Mesodermal cell (in vitro differentiated cells): ENCODE measurements around the gene CERS4.
"Not testable (repeated sequence)": the region's sequence is repeated elsewhere in the genome, so short reads cannot be mapped to it uniquely, and the experiment has no call there.

ENCODE experiments used
- H3K27ac ChIP-seq: 2 replicates; pipeline ENCODE4 v1.7.0; 2013; ENCODE audit warnings: mild to moderate bottlenecking, low read depth, low read length, moderate library complexity; ENCODE audit not compliant: severe bottlenecking
- H3K36me3 ChIP-seq: 2 replicates; pipeline ENCODE4 v1.7.1; 2013; ENCODE audit warnings: mild to moderate bottlenecking, low read length, moderate library complexity; ENCODE audit not compliant: control insufficient read depth, insufficient read depth
- H3K4me1 ChIP-seq: one replicate; pipeline ENCODE4 v1.7.1; 2013; ENCODE audit warnings: mild to moderate bottlenecking, low read length; ENCODE audit not compliant: insufficient read depth, control insufficient read depth, poor library complexity, severe bottlenecking
- H3K4me3 ChIP-seq: 2 replicates; pipeline ENCODE4 v1.7.0; 2013; ENCODE audit warnings: low read length, control low read depth, mild to moderate bottlenecking; ENCODE audit not compliant: insufficient read depth, poor library complexity, severe bottlenecking; ENCODE audit errors: extremely low read depth
- H3K9me3 ChIP-seq: 2 replicates; pipeline ENCODE4 v1.7.1; 2013; ENCODE audit warnings: mild to moderate bottlenecking, low read length, moderate library complexity; ENCODE audit not compliant: control insufficient read depth
- WGBS, 2 experiments: methylation state at CpG; one replicate each; pipeline ENCODE4 v1.1.5; 2013; ENCODE audit warnings: missing lambda C conversion rate in 2 of 2; ENCODE audit not compliant: insufficient coverage in 2 of 2; 5-methylcytosine and 5-hydroxymethylcytosine counted together

CERS4 gene

DNA sequence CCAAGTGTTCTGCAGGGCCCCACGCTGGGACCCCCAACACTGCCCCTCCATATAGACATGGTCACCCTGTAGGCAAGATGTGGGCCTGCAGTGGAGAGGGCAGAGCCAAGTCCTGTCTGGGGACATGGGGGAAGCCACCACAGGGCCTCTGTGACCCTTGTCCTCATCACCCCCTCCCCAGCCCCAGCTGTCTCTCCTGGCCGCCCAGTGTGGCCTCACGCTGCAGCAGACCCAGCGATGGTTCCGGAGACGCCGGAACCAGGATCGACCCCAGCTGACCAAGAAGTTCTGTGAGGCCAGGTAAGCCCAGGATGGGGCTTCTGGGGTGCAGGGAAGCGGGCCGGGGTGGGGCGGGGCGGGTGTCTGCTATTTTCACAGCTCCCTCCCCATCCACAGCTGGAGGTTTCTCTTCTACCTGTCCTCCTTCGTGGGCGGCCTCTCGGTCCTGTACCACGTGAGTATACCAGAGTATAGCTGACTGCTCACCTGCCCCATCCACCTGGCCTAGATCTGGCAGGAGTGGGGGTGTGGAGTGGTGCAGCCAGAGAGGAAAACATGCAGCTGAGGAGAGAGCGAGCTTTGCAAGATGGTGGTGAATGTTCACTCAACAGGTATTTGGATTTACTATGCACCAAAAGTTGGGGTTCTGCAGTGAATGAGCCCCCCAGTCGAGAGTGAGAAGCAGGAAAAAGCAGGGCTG is 46.4 kb downstream of the CERS4 start:
- H3K36me3 ChIP-seq = peaks cover 18% of the 10 kb centered on the region
- no peak overlapping the region for H3K4me3 ChIP-seq
- H3K9me3 ChIP-seq = no peaks in the 10 kb centered on the region
- H3K4me1 ChIP-seq = no peaks in the 10 kb centered on the region
- no peak overlapping the region for H3K27ac ChIP-seq
- WGBS, 2 experiments = 93 to 94% methylated on average over 4 to 9 of the region's 18 CpGs

DNA sequence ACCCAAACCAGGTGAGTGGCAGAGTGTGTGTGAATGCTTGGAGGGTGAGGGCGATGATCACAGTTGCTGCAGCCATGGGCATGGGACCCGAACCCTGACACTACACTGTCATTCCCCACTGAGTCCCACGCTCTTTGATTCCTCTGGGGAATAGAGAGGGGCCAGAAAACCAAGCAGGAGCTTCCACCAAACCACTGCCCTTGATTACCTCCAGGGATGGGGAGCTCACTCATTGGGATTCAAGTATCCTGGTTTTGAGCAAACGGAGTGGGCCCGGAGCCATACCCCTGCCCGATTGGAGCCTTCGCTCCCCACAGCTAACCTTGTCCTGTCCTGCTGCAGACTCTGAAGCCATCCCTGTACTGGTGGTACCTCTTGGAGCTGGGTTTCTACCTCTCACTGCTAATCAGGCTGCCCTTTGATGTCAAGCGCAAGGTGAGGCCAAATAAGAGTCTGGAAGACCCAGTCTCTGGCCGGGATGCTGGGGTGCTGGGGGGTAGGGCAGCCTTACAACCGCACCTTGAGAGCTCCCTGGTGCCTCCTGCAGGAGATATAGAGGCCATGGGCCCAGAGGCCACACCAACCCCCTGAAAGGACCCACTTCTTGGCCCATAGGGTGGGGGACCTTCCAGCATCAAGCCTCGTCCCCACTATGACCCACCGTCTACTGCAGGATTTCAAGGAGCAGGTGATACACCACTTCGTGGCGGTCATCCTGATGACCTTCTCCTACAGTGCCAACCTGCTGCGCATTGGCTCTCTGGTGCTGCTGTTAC is 47.3 kb downstream of the CERS4 start:
- no peak overlapping the region for H3K27ac ChIP-seq
- no peaks in the 10 kb centered on the region for H3K9me3 ChIP-seq
- WGBS, 2 experiments = 94 to 95% methylated on average over 12 to 15 of the region's 15 CpGs
- no peak overlapping the region for H3K4me3 ChIP-seq
- H3K36me3 ChIP-seq = peaks cover 18% of the 10 kb centered on the region
- H3K4me1 ChIP-seq = no peaks in the 10 kb centered on the region

DNA sequence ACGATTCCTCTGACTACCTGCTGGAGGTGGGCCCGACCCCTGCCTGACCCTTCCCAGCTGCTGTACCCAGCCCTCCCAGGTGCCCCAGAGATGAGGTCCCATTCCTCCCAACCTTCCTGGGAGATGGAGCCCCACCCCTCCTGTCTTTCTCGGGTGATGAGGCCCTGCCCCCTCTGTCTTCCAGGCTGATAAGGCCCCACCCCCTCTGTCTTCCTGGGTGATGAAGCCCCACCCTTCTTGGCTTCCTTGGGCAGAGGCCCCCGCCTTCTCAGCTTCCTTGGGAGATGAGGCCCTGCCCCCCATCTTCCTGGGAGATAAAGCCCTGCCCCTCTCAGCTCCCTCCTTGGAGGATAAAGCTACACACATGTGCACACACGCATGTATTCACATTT is 47.9 kb downstream of the CERS4 start:
- H3K4me3 ChIP-seq = no peak overlapping the region
- H3K27ac ChIP-seq = no peak overlapping the region
- 74 to 78% methylated on average over 4 to 5 of the region's 5 CpGs for WGBS, 2 experiments
- no peaks in the 10 kb centered on the region for H3K9me3 ChIP-seq
- no peaks in the 10 kb centered on the region for H3K4me1 ChIP-seq
- peaks cover 20% of the 10 kb centered on the region for H3K36me3 ChIP-seq

DNA sequence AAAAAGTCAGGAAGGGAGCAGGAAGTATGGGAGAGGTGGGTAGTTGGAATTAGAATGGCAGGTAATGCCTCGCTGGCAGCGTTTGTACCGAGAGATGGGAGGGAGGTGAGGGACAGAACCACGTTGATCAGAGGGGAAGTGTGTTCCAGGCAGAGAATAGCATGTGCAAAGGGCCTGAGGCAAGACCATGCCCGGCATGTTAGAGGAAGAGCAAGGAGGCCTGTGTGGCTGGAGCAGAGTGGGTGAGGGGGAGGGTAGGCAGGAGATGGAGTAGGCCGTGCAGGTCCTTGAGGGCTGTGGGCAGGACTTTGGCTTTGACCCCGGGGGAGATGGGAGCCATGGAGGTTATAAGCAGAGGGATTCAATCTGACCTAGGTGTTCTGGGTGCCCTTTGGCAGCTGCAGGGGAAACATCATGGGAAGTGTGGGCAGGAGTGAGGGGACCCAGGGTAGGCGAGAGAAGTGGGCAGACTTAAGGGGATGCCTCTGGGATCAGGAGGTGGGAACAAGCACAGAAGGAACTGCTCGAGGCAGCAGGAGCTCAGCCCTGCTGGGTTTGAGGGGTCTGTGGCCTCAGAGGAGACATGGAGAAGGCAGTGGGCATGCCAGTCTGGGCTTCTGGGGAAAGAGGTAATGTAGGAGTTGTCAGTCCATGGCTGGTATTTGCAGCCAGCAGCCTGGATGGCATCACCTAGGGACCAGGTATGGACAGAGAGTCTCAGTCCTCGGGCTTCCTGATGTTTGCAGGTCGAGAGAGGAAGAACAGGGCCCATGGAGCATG is 50.2 kb downstream of the CERS4 start:
- 90 to 95% methylated on average over 10 to 11 of the region's 11 CpGs for WGBS, 2 experiments
- H3K36me3 ChIP-seq = peaks cover 25% of the 10 kb centered on the region
- H3K4me1 ChIP-seq = no peaks in the 10 kb centered on the region
- no peak overlapping the region for H3K27ac ChIP-seq
- no peak overlapping the region for H3K4me3 ChIP-seq
- no peaks in the 10 kb centered on the region for H3K9me3 ChIP-seq

DNA sequence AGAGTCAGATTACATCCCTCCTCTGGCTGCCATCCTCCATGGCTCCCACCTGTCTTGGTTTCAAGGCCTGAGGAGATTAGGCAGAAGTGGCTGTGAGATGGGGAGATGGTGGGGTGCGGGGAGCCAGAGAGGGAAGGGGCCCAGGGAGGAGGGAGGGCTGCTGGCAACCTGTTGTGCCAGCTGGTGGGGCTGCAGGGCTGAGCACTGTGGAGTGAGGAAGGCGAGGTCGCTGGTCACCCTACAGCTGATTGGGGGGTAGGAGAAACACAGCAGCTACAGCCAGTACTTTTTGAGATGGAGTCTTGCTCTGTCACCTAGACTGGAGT is 50.7 kb downstream of the CERS4 start:
- 94 to 100% methylated on average over 3 of the region's 3 CpGs for WGBS, 2 experiments
- no peak overlapping the region for H3K27ac ChIP-seq
- H3K4me1 ChIP-seq = no peaks in the 10 kb centered on the region
- H3K9me3 ChIP-seq = no peaks in the 10 kb centered on the region
- H3K4me3 ChIP-seq = no peak overlapping the region
- H3K36me3 ChIP-seq = peaks cover 25% of the 10 kb centered on the region

DNA sequence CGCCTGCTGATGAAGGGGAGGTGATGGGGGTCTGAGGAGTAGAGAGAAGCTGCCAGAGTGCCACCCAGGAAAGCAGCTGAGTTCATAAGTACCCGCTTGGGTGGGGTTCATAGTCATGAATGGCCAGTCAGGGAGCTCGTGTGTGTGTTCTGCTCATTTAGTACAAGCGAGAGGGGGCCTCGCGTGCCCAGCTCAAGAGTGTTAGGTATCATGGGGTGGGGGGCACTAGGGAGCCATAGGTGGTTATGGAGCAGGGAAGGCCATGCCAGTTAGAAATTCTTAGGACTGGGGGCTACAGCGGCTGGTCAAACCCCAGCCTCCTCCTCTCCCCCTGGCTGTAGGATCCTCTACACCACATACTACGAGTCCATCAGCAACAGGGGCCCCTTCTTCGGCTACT is 52.2 kb downstream of the CERS4 start:
- WGBS, 2 experiments = 91 to 95% methylated on average over 6 to 8 of the region's 9 CpGs
- Histone ChIP-seq H3K36me3 (peaks cover 18% of the 10 kb centered on the region), H3K4me1 (no peaks in the 10 kb centered on the region), H3K4me3 (no peak overlapping the region), H3K27ac (no peak overlapping the region), H3K9me3 (no peaks in the 10 kb centered on the region)

DNA sequence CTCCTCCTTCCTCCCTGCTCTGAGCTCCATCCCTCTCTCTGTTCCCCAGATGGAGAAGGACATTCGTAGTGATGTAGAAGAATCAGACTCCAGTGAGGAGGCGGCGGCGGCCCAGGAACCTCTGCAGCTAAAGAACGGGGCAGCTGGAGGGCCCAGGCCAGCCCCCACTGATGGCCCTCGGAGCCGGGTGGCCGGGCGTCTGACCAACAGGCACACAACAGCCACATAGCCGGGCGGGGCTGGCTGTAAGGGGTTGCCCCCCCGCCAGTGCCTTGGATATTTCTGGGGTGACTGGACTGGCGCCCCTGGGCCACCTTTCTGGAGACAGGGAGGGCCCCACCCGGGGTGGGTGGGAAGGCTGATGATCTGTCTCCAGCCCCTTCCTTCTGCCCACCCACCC is 52.7 kb downstream of the CERS4 start:
- Histone ChIP-seq H3K27ac (no peak overlapping the region), H3K4me1 (no peaks in the 10 kb centered on the region), H3K9me3 (no peaks in the 10 kb centered on the region), H3K4me3 (no peak overlapping the region), H3K36me3 (peaks cover 13% of the 10 kb centered on the region)
- 89 to 90% methylated on average over 9 to 10 of the region's 14 CpGs for WGBS, 2 experiments

DNA sequence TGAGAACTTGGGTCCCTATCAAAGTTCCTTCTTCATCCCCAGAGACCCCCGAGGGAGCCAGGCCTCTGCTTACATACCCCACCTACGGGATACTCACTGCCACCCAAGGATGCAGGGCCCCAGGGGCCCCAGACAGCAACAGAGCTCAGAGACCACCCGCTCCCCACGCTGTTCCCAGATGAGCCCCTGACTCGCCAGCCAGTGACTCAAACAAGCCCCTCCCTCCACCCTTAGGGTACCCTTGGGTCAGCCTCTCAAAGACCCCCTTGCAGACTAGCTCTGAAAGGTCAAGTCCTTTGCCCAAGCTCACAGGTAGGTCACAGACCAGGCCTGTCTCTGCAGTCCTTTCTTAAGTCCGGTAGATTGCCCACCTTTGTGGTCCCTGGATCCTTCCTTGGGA is 53.3 kb downstream of the CERS4 start:
- WGBS, 2 experiments = 97 to 100% methylated on average over 5 of the region's 6 CpGs
- H3K4me1 ChIP-seq = no peaks in the 10 kb centered on the region
- peaks cover 12% of the 10 kb centered on the region for H3K36me3 ChIP-seq
- no peaks in the 10 kb centered on the region for H3K9me3 ChIP-seq
- no peak overlapping the region for H3K27ac ChIP-seq
- no peak overlapping the region for H3K4me3 ChIP-seq

DNA sequence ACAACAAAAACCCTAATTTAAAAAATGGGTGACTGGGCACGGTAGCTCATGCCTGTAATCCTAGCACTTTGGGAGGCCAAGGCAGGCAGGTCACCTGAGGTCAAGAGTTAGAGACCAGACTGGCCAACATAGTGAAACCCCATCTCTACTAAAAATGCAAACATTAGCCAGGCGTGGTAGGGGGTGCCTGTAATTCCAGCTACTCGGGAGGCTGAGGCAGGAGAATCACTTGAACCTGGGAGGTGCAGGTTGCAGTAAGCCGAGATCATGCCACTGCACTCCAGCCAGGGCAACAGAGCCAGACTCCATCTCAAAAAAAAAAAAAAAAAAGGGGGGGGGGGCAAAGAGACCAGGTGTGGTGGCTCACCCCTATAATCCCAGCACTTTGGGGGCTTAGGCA is 55.1 kb downstream of the CERS4 start:
- not testable (repeated sequence) for H3K36me3 ChIP-seq, H3K4me3 ChIP-seq, H3K9me3 ChIP-seq, H3K4me1 ChIP-seq, H3K27ac ChIP-seq
- WGBS, 2 experiments = 83 to 89% methylated on average over 2 of the region's 4 CpGs

DNA sequence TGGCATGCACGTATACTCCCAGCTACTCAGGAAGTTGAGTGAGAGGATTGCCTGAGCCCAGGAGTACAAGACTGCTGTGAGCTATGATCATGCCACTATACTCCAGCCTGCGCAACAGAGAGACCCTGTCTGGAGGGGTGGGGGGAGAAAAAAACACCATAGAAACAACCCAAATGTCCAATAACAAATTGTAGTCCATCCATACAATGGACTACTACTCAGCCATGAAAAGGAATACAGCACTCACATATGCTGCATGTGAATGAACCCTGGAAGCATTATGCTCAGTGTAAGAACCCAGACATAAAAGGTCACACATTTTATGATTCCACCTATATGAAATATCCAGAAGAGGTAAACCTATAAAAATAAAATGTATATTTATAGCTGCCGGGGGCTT is 56.7 kb downstream of the CERS4 start:
- Histone ChIP-seq H3K4me3 (no peak overlapping the region), H3K36me3 (peaks cover 6% of the 10 kb centered on the region), H3K27ac (no peak overlapping the region), H3K4me1 (peaks cover 5% of the 10 kb centered on the region), H3K9me3 (no peaks in the 10 kb centered on the region)
- 70 to 82% methylated on average over 2 of the region's 3 CpGs for WGBS, 2 experiments
